Type B pancreatic cell (in vitro differentiated cells): ENCODE results near the gene ABI3BP. TPM values are rescaled to one million over a fixed set of nuclear protein-coding genes. Genes with fewer than 3 reads are reported as not detected.

Experiments used
- DNase-seq: peaks from one replicate; pipeline ENCODE4 v3.0.0; 2021; ENCODE audit warnings: mixed read lengths; ENCODE audit not compliant: unreplicated experiment; ENCODE audit errors: extremely low spot score
- H3K27ac Mint-ChIP-seq: 2 replicates; pipeline ENCODE4 v1.8.0; 2021; ENCODE audit warnings: mild to moderate bottlenecking, mixed read lengths
- H3K27me3 Mint-ChIP-seq: 2 replicates; pipeline ENCODE4 v1.8.0; 2021; ENCODE audit warnings: mixed read lengths
- H3K36me3 Mint-ChIP-seq: 2 replicates; pipeline ENCODE4 v1.8.0; 2021; ENCODE audit warnings: mixed read lengths
- H3K4me1 Mint-ChIP-seq: one replicate; pipeline ENCODE4 v1.8.0; 2021; ENCODE audit warnings: mixed read lengths; ENCODE audit not compliant: unreplicated experiment
- H3K4me3 Mint-ChIP-seq: 2 replicates; pipeline ENCODE4 v1.8.0; 2021; ENCODE audit warnings: mild to moderate bottlenecking, mixed read lengths
- H3K9me3 Mint-ChIP-seq: 2 replicates; pipeline ENCODE4 v1.8.0; 2021; ENCODE audit warnings: mixed read lengths
- total RNA-seq: library from RNA; stranded (reverse); gene quantifications from 2 replicates; pipeline ENCODE4 v1.2.1, GENCODE V29; 2021; ENCODE audit warnings: low replicate concordance
- TF ChIP-seq, protein P1 (sequence below): fragments of 200-600 bp; sonication (generic); conservative IDR thresholded peaks from 2 replicates; pipeline ENCODE4 v1.5.0; 2021; ENCODE audit warnings: antibody characterized with exemption, mild to moderate bottlenecking

The ABI3BP gene
- total RNA-seq, 1 donor from 2014 or later: 7.3 TPM

DNA sequence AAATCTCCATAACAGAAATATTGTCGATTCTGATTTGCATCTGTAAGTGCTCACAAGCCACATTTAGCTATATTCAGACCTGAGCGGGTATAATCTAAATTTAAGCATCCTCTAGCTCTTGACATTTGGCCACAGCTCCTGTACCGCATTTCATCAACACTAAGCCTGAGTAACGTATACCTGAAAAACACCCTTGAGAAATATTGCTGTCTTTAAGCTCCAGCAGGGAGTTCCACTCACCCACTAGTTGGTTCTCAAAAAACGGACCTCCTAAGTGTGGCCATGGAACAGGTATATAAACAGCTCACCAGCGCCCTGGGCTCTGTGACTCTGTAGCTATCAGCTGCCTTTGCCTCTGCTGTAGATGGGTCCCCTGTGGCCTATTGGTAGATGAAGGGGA lies 80.7 kb downstream of the ABI3BP start:
- Mint-ChIP-seq H3K4me3 (no peak overlapping the region), H3K4me1 (no peaks in the 10 kb centered on the region), H3K9me3 (no peaks in the 10 kb centered on the region), H3K27ac (no peak overlapping the region), H3K36me3 (no peaks in the 10 kb centered on the region), H3K27me3 (peaks cover 2% of the 10 kb centered on the region)
- TF ChIP-seq, protein P1, sequence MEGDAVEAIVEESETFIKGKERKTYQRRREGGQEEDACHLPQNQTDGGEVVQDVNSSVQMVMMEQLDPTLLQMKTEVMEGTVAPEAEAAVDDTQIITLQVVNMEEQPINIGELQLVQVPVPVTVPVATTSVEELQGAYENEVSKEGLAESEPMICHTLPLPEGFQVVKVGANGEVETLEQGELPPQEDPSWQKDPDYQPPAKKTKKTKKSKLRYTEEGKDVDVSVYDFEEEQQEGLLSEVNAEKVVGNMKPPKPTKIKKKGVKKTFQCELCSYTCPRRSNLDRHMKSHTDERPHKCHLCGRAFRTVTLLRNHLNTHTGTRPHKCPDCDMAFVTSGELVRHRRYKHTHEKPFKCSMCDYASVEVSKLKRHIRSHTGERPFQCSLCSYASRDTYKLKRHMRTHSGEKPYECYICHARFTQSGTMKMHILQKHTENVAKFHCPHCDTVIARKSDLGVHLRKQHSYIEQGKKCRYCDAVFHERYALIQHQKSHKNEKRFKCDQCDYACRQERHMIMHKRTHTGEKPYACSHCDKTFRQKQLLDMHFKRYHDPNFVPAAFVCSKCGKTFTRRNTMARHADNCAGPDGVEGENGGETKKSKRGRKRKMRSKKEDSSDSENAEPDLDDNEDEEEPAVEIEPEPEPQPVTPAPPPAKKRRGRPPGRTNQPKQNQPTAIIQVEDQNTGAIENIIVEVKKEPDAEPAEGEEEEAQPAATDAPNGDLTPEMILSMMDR: no peak
- no peak for DNase-seq

DNA sequence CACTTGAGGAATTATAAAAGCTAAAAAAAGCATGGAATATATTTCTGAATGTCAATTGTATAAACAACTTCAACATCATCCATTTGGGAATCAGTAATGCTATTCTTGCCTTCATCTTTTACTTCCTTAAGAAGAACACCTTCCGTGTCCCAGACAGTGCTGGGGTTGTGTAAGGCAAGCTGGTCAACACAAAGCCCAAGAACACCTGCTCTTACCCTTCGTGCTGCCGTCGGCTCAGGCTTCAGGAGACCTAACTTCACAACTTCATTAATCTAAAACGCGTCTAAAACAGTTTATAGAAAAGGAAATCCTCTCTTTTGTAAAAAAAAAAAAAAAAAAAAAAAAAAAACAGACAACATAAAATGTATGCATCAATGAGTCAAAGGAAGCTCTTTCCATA lies 81.3 kb downstream of the ABI3BP start:
- H3K4me3 Mint-ChIP-seq: no peak overlapping the region
- TF ChIP-seq, protein P1: no peak
- no peak for DNase-seq
- no peaks in the 10 kb centered on the region for H3K4me1 Mint-ChIP-seq
- no peaks in the 10 kb centered on the region for H3K36me3 Mint-ChIP-seq
- H3K27ac Mint-ChIP-seq: no peak overlapping the region
- peaks cover 2% of the 10 kb centered on the region for H3K27me3 Mint-ChIP-seq
- H3K9me3 Mint-ChIP-seq: no peaks in the 10 kb centered on the region

DNA sequence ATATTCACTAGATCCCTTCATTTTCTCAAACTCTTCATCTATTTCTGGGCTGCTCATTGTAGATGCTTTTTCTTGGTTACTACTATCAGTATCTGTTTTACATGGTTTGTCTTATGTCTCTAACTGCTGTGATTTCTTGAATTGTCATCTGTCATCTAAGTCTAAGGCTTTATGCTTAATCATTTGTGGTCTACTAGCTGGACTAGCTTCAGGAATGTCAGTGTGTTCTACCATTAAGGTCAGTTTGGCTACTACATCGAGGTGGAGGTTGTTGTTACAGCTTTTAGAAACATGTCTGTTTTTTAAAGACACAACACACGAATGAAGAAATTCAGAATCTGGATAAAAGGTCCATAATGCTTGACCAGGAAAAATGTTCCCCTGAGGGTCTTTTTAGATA lies 82.2 kb downstream of the ABI3BP start:
- H3K36me3 Mint-ChIP-seq: no peaks in the 10 kb centered on the region
- no peak for DNase-seq
- H3K27ac Mint-ChIP-seq: no peak overlapping the region
- peaks cover 2% of the 10 kb centered on the region for H3K27me3 Mint-ChIP-seq
- TF ChIP-seq, protein P1: no peak
- no peaks in the 10 kb centered on the region for H3K4me1 Mint-ChIP-seq
- no peaks in the 10 kb centered on the region for H3K9me3 Mint-ChIP-seq
- H3K4me3 Mint-ChIP-seq: no peak overlapping the region

DNA sequence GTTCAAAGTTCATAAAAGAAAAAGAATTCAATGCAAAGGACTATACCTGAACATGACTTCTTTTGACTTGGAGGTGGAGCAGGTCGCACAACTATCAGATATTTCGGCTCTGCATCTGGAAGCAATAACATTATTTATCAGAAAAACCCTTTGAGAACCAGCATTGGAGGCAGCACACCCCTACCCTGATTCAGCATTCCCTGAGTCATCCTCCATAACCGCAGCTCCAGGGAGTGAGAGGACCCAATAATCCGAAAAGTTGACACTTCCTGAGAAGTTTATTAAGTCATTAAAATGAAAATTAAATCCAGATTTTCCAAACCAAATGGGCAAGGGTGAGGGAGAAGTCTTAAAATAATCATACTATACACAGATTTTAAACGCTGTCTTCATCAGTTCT lies 90.6 kb downstream of the ABI3BP start:
- Mint-ChIP-seq H3K36me3 (no peaks in the 10 kb centered on the region), H3K4me1 (no peaks in the 10 kb centered on the region), H3K27me3 (no peaks in the 10 kb centered on the region), H3K27ac (no peak overlapping the region), H3K9me3 (no peaks in the 10 kb centered on the region), H3K4me3 (no peak overlapping the region)
- DNase-seq: no peak
- TF ChIP-seq, protein P1: no peak

DNA sequence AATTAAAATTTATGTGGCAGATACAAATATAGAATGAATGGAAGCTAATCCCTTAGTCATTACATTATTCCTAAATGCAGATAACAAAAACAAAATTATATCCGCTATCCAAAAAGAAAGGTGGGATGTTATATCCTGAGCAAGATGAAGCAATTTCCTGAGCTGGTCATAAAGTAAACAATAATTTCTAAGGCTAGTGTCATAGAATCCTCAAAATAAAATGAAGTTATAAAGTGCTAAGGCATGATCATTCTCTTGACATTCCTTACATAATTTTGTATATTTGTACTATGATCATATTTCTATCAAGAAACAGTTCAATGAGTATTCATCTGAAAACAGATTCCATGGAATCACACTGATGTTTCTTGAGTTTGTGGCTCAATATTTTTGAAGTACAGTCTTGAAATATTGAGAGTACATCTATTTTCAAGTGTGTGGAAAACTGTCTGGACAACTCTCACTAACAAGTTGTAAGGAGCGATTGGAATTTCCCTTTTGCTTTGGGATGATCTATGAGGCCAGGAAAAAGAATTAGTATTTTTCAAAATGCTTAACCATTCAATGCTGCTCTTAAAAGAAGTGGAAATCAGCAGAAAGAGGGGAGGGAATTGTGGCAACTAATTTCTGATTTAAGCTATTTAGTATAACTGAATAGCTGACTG lies 92.4 kb downstream of the ABI3BP start:
- TF ChIP-seq, protein P1: no peak
- Mint-ChIP-seq H3K27me3 (no peaks in the 10 kb centered on the region), H3K4me1 (no peaks in the 10 kb centered on the region), H3K27ac (no peak overlapping the region), H3K9me3 (no peaks in the 10 kb centered on the region), H3K36me3 (no peaks in the 10 kb centered on the region), H3K4me3 (no peak overlapping the region)
- no peak for DNase-seq
